Activated naive CD4-positive, alpha-beta T cell treated with anti-CD3 and anti-CD28 coated beads, Interleukin-2, amount 50 U/mL, for 72 hours (primary cell): ENCODE data around the gene NDC1. TPM values are rescaled to one million over a fixed set of nuclear protein-coding genes. Genes with fewer than 3 reads are reported as not detected.
A peak's percentile ranks its signal among the peaks of the same experiment; 100 is the strongest.
"Not testable (repeated sequence)": the region's sequence is repeated elsewhere in the genome, so short reads cannot be mapped to it uniquely, and the experiment has no call there.

Experiments
- ATAC-seq, 2 donors: fragments of 150-1000 bp; cut with Tn5 transposase; 2 replicates each; pipeline ENCODE4 v1.10.0; 2021; ENCODE audit warnings: mild to moderate bottlenecking in 2 of 2, moderate library complexity in 2 of 2
- DNase-seq, 2 donors: peaks; one replicate each; pipeline ENCODE4 v3.0.0; 2021 to 2022; ENCODE audit warnings: low spot score in 2 of 2
- H3K27ac Mint-ChIP-seq, 2 donors: one replicate each; pipeline ENCODE4 v1.8.0; 2022; ENCODE audit warnings: mild to moderate bottlenecking in 2 of 2, mixed read lengths in 2 of 2
- H3K36me3 Mint-ChIP-seq, 2 donors: one replicate each; pipeline ENCODE4 v1.8.0; 2022; ENCODE audit warnings: mixed read lengths in 2 of 2
- H3K9me3 Mint-ChIP-seq, 2 donors: one replicate each; pipeline ENCODE4 v1.8.0; 2022; ENCODE audit warnings: mixed read lengths in 2 of 2
- total RNA-seq, 2 donors: library from RNA; stranded (reverse); gene quantifications; one replicate each; pipeline ENCODE4 v1.2.3, GENCODE V29; 2022

Gene NDC1
- total RNA-seq, 2 donors from 2014 or later: 17.0 to 33.3 TPM

- no peak overlapping the region for H3K27ac Mint-ChIP-seq
- no peak for ATAC-seq
- no peaks in the 10 kb centered on the region for H3K9me3 Mint-ChIP-seq
- no peak for DNase-seq
- H3K36me3 Mint-ChIP-seq: peaks cover 4 to 29% of the 10 kb centered on the region in 2 donors
Measured at GRCh38 chr1:53804181-53804580, 33.9 kb downstream of the NDC1 start.

GRCh38 chr1:53800621-53801020 is 37.5 kb downstream of the NDC1 start:
- Mint-ChIP-seq H3K36me3 (peaks cover 5 to 24% of the 10 kb centered on the region in 2 donors), H3K27ac (peak overlapping the region in 1 of 2 donors; percentile 38), H3K9me3 (no peaks in the 10 kb centered on the region)
- DNase-seq (no peak), ATAC-seq (no peak)

- ATAC-seq: no peak
- H3K9me3 Mint-ChIP-seq: no peaks in the 10 kb centered on the region
- H3K36me3 Mint-ChIP-seq: peaks cover 13 to 31% of the 10 kb centered on the region in 2 donors
- DNase-seq: no peak
- H3K27ac Mint-ChIP-seq: no peak overlapping the region
Measured at GRCh38 chr1:53799141-53799540, 39.0 kb downstream of the NDC1 start.

DNA sequence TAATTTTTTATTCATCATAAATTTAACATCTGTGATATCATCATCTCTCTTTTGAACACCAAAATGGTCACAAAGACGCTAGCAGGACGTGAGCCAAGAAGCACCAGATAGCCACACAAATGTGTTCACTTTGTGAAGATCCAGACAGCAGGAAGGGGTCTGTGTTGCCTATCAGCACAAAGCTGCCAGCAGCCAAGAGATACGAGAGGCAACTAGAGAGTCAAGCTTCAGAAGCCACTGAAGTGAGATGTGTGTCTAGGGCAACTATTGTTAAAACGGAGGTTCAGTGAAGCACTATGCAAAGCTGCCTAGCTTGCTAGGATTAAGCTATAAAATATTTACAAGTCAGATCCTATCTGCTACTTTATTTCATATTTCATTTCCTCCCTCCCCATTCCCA is 45.3 kb downstream of the NDC1 start:
- no peak for ATAC-seq
- Mint-ChIP-seq H3K9me3 (no peaks in the 10 kb centered on the region), H3K36me3 (peaks cover 30 to 33% of the 10 kb centered on the region in 2 donors), H3K27ac (no peak overlapping the region)
- DNase-seq: no peak

GRCh38 chr1:53787655-53788054 is 50.4 kb downstream of the NDC1 start:
- no peaks in the 10 kb centered on the region for H3K9me3 Mint-ChIP-seq
- no peak overlapping the region for H3K27ac Mint-ChIP-seq
- H3K36me3 Mint-ChIP-seq: peaks cover 20 to 42% of the 10 kb centered on the region in 2 donors

GRCh38 chr1:53783056-53783455 is 55.0 kb downstream of the NDC1 start:
- peaks cover 13 to 35% of the 10 kb centered on the region in 2 donors for H3K36me3 Mint-ChIP-seq
- H3K27ac Mint-ChIP-seq: peak overlapping the region; percentile 2 to 16
- peak; percentile 98 to 99 for ATAC-seq
- H3K9me3 Mint-ChIP-seq: no peaks in the 10 kb centered on the region
- peak in 1 of 2 donors; percentile 4 for DNase-seq

More at GRCh38 chr1:53787655-53788054, 50.4 kb downstream of the NDC1 start:
- DNase-seq (no peak), ATAC-seq (no peak)

- ATAC-seq (no peak), DNase-seq (no peak)
- H3K9me3 Mint-ChIP-seq: no peaks in the 10 kb centered on the region
- H3K27ac Mint-ChIP-seq: no peak overlapping the region
- peaks cover 9 to 32% of the 10 kb centered on the region in 2 donors for H3K36me3 Mint-ChIP-seq
Measured at GRCh38 chr1:53781654-53782053, 56.4 kb downstream of the NDC1 start.

DNA sequence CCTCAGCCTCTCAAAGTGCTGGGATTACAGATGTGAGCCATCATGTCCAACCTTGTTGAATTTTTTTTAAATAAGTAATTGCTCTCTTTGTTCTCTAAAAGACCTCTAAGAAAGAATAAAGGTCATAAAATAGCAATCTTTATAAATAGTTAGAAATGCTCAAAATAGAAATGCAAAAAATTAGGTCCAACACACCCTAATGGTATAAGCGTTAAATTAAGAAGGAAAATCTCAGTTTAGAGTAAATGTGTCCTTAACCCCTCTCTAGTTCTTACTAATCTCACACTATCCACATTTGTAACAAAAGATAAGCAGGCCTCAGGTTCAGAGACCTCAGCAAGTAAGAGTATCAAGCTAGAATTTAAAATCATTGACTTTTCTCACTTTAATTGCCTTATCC is 60.8 kb downstream of the NDC1 start:
- DNase-seq (no peak), ATAC-seq (no peak)
- H3K36me3 Mint-ChIP-seq: peaks cover 7 to 11% of the 10 kb centered on the region in 2 donors
- no peaks in the 10 kb centered on the region for H3K9me3 Mint-ChIP-seq
- no peak overlapping the region for H3K27ac Mint-ChIP-seq

- H3K36me3 Mint-ChIP-seq: peaks cover 7 to 9% of the 10 kb centered on the region in 2 donors
- DNase-seq (no peak), ATAC-seq (no peak)
- H3K27ac Mint-ChIP-seq: peak overlapping the region in 1 of 2 donors; percentile 5
- no peaks in the 10 kb centered on the region for H3K9me3 Mint-ChIP-seq
Measured at GRCh38 chr1:53771648-53772047, 66.4 kb downstream of the NDC1 start.

DNA sequence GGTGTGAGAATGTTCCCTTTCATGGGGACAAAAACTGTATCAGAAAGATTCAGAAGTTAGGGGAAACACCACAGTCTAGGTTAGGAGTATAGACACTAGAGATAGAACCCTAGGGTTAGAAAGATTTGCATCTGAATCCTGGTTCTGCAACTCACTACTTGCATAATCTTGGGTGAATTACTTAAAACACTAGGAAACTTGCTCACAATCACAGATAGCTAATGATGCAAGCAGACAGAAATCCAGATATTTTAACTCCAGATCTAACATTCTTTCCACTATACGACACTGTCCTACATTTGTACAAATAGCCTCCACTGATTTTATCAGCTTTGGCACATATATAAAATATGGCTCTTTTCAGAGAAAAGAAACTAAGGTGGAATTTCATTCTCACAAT is 68.3 kb downstream of the NDC1 start:
- H3K36me3 Mint-ChIP-seq: peaks cover 11 to 22% of the 10 kb centered on the region in 2 donors
- DNase-seq (no peak), ATAC-seq (no peak)
- H3K9me3 Mint-ChIP-seq: no peaks in the 10 kb centered on the region
- no peak overlapping the region for H3K27ac Mint-ChIP-seq

- Mint-ChIP-seq H3K36me3 (peaks cover 14 to 24% of the 10 kb centered on the region in 2 donors), H3K27ac (peak overlapping the region in 1 of 2 donors; percentile 33), H3K9me3 (no peaks in the 10 kb centered on the region)
- ATAC-seq (no peak), DNase-seq (no peak)
Measured at GRCh38 chr1:53769184-53769583, 68.9 kb downstream of the NDC1 start.

GRCh38 chr1:53766831-53767405 is 71.2 kb downstream of the NDC1 start:
- Mint-ChIP-seq H3K9me3 (peaks cover 0 to 8% of the 10 kb centered on the region in 2 donors), H3K36me3 (peaks cover 29 to 34% of the 10 kb centered on the region in 2 donors), H3K27ac (peak overlapping the region in 1 of 2 donors; percentile 25)
- DNase-seq (no peak), ATAC-seq (no peak)

GRCh38 chr1:53766194-53766742 is 71.8 kb downstream of the NDC1 start:
- ATAC-seq (no peak), DNase-seq (no peak)
- Mint-ChIP-seq H3K27ac (peak overlapping the region in 1 of 2 donors; percentile 25), H3K36me3 (peaks cover 29 to 34% of the 10 kb centered on the region in 2 donors), H3K9me3 (peaks cover 0 to 8% of the 10 kb centered on the region in 2 donors)

- peaks cover 0 to 8% of the 10 kb centered on the region in 2 donors for H3K9me3 Mint-ChIP-seq
- no peak for ATAC-seq
- no peak for DNase-seq
- H3K36me3 Mint-ChIP-seq: peaks cover 24 to 28% of the 10 kb centered on the region in 2 donors
- no peak overlapping the region for H3K27ac Mint-ChIP-seq
Measured at GRCh38 chr1:53765657-53766056, 72.4 kb downstream of the NDC1 start.

DNA sequence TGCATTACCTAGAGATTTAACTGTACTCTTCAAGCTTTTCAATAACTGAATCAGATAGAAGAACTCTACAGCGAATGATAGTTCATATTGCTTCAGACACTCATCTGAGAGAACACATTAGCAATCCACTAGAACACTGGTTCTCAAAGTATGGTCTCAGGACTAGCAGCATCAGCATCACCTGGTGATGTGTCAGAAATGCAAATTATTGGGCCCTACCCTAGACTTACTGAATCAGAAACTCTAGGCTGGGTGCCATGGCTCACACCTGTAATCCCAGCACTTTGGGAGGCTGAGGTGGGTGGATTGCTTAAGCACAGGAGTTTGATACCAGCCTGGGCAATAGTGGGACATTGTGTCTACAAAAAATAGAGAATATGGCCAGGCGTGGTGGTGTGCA is 74.2 kb downstream of the NDC1 start:
- H3K27ac Mint-ChIP-seq: peak overlapping the region in 1 of 2 donors; percentile 19
- ATAC-seq: no peak
- no peak for DNase-seq
- H3K36me3 Mint-ChIP-seq: peaks cover 26 to 28% of the 10 kb centered on the region in 2 donors
- H3K9me3 Mint-ChIP-seq: peaks cover 0 to 8% of the 10 kb centered on the region in 2 donors

GRCh38 chr1:53763461-53763860 is 74.6 kb downstream of the NDC1 start:
- Mint-ChIP-seq H3K27ac (no peak overlapping the region), H3K36me3 (peaks cover 26 to 28% of the 10 kb centered on the region in 2 donors), H3K9me3 (peaks cover 0 to 8% of the 10 kb centered on the region in 2 donors)
- ATAC-seq (no peak), DNase-seq (no peak)

- peaks cover 19 to 28% of the 10 kb centered on the region in 2 donors for H3K36me3 Mint-ChIP-seq
- not testable (repeated sequence) for H3K27ac Mint-ChIP-seq, DNase-seq, H3K9me3 Mint-ChIP-seq, ATAC-seq
Measured at GRCh38 chr1:53760497-53760896, 77.6 kb downstream of the NDC1 start.

DNA sequence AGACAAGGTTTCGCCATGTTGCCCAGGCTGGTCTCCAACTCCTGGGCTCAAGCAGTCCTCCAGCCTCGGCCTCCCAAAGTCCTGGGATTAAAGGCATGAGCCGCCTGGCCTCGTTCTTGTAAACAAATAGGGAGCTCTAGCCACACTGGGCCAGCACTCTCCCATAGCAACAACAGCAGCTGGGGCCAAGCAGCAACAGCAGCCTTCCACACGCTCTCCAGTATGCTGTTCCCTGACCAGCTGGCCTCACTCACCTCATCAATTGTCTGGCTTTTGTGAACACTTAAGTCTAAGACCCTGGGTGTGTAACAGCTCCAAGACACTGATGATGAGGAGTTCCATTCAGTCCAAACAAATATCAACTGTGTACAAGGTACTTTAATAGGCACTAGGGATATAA is 82.2 kb downstream of the NDC1 start:
- Mint-ChIP-seq H3K36me3 (peaks cover 0 to 6% of the 10 kb centered on the region in 2 donors), H3K9me3 (no peaks in the 10 kb centered on the region), H3K27ac (no peak overlapping the region)
- ATAC-seq (no peak), DNase-seq (no peak)
